GM18519 (cell line): ENCODE data around the gene NDUFAB1.
A peak's percentile ranks its signal among the peaks of the same experiment; 100 is the strongest.
"Not testable (repeated sequence)": the region's sequence is repeated elsewhere in the genome, so short reads cannot be mapped to it uniquely, and the experiment has no call there.

Experiments used
- ATAC-seq: cut with Tn5 transposase; IDR thresholded peaks from one replicate; pipeline ENCODE4 v1.9.1; 2021; ENCODE audit warnings: mild to moderate bottlenecking, moderate library complexity; ENCODE audit not compliant: unreplicated experiment, low FRiP score

Gene NDUFAB1

DNA sequence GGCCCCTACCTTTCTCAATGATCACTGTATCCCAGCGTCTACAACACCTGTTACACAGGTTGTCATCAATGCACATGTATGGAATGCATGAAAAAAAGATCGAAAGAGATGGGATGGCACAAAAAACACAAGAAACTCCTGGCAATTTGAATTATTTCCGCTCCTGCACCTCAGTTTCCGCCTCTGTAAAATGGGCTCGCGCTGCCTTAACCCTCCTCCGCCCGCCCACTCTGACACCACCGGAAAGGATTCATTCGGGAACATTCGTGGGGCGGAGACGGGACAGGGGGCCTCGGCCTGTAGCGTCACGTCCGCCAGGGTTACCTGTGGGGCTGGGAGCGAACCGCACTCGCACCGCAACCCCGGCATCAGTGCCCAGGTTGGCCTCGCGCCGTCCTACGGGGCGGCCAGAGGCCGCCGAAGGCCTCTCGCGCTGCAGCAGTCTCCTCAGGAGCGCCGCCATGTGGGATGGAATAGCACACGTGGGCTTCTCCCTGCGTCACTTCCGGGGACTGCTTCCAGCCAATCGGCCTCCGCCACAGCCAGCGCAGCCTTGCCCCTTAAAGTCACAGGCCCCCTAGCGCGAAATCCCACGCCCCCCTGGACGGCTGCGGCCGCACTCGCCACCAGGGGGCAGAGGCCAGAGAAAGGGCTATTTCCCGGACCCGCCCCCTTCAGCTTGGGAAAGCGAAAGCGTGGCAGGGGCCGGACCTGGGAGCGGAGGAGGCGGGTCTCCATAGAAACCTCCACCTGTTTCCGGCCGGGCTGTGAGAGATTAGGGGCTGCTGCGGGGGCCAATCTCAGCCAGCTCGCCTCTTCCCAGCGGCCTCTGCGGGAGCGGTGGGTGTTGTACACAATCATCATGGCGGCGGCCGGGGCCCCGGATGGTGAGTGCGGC is 39.0 kb downstream of the NDUFAB1 start, which contains the start of the genes EARS2 and UBFD1:
Gene EARS2, minus strand, starts transcription at position 470 of the 898 bp plus-strand sequence. Its CDS starts 7 bp downstream, at position 463.
Gene UBFD1, plus strand, starts transcription at position 847 of the 898 bp plus-strand sequence. Its CDS starts 16 bp downstream, at position 863.
- peak; percentile 73 for ATAC-seq

DNA sequence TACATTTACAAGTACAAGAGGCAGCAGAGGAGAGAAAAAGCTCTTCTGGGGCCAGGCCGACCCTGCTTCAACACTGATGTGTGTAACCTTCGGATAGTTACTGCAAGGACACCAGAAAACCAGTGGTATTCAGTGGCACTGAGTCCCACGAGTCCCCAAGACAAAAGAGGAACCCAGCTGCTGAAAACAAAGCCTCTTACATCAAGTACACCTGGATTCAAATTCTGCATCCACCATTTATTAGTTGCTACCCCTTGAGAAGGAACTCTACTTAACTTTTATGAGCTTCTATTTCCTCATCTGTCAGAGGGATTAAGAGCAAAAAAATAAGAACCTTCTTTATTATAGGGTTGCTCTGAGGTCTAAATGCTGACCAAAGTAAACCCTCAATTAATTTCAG is 41.6 kb downstream of the NDUFAB1 start:
- ATAC-seq: no peak

DNA sequence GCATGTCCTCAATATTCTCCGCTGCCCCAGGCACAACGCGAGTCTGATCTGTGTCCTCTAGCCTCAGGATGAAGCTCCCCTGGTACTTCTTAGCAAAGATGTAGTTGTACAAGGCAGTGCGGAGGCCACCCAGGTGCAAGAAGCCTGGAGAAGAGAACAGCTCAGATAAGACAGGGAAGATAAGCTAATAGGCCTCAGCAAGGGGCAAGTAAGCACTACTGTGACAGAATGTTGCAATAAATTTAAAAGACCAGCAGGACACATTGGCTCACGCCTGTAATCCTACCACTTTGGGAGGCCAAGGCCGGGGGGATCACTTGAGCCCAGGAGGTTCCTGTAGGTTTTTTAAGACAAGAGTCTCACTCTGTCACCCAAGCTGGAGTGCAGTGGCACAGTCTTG is 44.0 kb downstream of the NDUFAB1 start:
- ATAC-seq: no peak

DNA sequence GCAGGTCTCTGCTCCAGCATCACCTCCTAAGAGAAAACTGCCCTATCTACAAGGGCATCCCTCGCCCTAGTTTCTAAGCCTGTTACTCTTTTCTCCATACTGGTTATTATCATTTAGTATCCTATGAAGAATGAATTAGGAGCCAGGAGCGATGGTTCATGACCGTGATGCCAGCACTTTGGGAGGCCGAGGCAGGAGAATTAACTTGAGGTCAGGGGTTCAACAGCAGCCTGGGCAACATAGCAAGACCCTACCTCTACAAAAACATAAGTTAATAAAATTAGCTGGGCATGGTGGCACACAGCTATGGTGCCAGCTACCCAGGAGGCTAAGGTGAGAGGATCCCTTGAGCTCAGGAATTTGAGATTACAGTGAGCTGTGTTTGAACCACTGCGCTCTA is 46.2 kb downstream of the NDUFAB1 start:
- ATAC-seq: no peak

DNA sequence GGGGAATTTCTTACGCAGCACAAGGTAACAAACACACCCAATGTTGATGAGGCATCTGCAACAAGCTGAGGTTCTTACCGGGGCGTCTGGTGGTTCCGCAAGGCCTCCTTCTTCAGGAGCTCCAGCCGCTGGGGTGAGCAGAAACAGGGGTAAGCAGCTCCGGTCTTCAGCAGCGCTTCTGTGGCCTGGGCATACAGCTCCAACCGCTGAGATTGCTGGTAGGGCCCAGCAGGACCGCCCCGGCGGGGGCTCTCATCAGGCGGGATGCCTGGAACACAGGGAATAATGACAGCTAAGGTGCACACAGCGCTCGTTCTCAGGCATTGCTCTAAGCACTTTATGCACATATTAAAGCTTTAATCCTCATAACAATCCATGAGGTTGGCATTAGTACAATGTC is 51.7 kb downstream of the NDUFAB1 start:
- no peak for ATAC-seq

DNA sequence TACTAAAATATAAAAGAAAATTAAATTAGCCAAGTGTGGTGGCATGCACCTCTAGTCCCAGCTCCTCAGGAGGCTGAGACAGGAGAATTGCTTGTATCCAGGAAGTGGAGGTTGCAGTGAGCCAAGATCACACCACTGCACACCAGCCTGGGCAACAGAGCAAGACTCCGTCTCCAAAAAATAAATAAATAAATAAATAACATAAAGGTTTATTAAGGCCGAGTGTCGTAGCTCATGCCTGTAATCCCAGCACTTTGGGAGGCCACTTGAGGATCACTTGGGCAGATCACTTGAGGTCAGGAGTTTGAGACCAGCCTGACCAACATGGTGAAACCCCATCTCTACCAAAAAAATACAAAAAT is 55.3 kb downstream of the NDUFAB1 start:
- ATAC-seq: not testable (repeated sequence)

DNA sequence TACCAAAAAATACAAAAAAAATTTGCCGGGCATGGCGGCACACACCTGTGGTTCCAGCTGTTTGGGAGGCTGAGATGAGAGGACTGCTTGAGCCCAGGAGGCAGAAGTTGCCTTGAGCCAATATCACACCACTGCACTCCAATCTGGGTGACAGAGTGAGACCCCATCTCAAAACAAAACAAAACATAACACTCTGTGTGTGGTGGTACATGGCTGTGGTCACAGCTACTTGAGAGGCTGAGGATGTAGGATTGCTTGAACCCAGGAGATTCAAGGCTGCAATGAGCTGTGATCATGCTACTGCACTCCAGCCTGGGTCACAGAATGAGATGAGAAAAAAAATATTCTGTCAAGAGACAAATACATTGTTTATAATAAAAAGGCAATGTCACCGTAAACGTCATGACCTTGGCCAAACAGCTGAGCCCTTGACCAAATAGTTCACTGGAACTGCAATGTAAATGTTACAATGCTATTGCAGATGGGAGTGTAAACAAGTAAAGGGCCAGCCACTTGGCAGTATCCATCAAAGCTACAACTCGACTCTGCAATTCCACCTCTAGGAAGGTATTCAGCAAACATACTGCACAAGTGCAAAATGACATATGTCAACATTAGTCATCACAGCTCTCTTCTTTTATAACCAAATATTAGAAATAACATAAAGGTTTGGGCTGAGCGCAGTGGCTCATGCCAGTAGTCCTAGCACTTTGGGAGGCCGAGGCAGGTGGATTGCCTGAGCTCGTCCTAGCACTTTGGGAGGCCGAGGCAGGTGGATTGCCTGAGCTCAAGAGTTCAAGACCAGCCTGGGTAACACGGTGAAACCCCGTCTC is 55.9 kb downstream of the NDUFAB1 start:
- ATAC-seq: no peak

DNA sequence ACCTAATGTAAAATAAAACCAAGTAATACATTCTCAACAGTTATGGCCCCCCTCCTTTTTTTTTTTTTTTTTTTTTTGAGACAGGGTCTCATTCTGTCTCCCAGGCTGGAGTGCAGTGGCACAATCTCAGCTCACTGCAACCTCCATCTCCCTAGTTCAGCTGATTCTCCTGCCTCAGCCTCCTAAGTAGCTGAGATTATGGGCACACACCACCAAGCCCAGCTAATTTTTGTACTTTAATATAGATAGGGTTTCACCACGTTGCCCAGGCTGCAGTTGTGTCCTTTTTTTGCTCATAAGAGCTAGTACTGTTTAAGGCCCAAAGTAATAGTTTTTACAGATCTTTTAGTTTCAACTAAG is 57.2 kb downstream of the NDUFAB1 start:
- no peak for ATAC-seq

DNA sequence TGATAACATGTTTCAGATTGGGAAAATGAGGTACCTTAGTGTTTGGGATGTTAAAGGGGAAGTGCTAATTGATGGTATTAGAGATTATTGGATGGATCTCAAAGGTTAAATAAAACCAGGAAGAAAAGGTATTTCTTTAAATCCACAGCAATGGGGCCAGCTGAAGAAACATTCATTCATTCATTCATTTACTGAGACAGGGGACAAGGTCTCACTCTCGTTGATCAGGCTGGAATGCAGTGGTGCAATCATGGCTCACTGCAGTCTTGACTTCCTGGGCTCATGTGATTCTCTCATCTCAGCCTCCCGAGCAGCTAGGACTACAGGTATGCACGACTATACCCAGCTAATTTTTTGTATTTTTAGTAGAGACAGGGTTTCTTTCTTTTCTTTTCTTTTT is 58.7 kb downstream of the NDUFAB1 start:
- ATAC-seq: no peak

DNA sequence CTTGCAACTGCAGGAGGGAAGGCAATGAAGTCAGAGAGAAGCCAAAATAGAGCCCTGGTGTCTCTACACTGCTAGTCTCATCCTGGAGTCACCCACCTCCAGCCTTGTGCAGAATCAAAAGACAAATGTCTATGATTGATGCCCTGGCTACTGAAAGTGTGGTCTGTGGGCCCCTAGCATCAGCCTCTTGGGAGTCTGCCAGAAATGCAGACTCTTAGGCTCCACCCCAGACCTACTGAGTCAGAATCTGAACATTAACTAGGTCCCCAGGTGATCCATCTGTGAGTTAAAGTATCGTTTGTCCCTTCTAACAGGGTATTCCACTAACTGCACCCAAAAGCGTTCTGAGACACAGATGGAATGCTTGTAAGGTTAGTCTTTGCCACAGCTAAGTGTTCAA is 60.2 kb downstream of the NDUFAB1 start:
- no peak for ATAC-seq

DNA sequence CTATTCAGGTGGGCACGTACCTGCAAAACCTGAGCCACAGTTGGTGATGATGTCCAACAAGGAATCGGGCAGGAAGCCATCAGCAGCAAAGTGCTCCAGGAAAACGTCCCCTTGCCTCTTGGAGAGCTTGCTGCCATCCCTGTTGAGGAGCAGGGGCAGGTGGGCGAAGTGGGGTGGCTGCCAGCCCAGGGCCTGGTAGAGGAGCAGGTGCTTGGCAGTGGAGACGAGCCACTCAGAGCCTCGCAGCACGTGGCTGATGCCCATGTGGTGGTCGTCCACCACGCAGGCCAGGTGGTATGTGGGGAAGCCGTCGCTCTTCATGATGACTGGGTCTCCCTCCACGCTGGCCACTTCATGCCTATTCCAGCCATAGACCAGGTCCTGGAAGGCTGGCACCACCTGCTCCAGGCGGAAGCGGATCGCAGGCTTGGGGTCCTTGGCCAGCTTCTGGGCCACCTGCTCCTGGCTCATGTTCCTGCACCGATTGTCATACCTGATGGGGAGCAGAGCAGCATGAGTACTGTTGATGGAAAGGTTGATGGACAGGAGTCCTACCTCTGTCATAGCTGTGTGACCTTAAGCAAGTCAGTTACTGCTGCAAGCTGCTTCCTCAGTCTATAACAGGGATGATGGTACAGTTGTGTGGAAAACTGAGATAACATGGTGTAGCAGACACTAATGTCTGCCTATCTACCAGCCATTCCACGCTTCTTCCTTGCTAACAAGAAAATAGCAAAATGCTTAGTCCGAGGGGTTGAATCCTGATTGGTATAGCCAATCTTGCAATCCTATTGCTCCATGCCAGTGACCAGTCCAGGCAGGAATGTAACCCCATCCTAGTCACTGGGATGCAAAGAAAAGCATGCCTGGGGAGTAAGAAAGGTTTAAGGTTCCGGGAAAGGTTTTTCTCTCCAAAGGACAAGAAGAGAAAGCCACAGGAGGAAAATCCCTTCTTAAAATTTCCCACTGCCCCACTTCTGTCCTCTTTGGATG is 61.0 kb downstream of the NDUFAB1 start:
- no peak for ATAC-seq

DNA sequence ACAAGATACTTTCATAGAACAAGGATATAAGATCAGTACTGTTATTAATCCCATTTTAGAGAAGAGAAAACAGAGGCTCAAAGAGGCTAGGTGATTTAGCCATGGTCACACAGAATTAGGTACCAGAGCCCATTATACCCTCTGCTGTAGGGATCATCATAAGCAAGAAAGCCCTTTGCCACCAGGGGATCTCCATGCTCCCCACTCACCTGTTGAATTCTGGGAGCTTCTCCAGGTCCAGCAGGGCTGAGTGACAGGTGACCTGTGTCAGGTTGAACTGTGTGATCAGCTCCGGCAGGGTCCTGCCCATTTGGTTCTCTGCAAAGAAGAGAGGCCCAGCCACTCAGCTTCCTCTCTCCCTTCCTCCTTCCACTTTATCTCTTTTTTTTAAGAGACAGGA is 63.7 kb downstream of the NDUFAB1 start:
- no peak for ATAC-seq
